GM23338 (cell line): ENCODE data around the gene C16orf87. TPM values are rescaled to one million over a fixed set of nuclear protein-coding genes. Genes with fewer than 3 reads are reported as not detected.

Experiments
- ATAC-seq: fragments of 200-7000 bp; cut with Tn5 transposase; 3 replicates; pipeline ENCODE4 v1.9.1; 2020
- DNase-seq: peaks from one replicate; pipeline ENCODE4 v3.0.0-alpha.2; 2015; ENCODE audit warnings: low spot score
- H2AFZ ChIP-seq: fragments of 200-600 bp; sonication (generic); 2 replicates; pipeline ENCODE4 v1.8.0; 2016; ENCODE audit warnings: antibody characterized with exemption, mild to moderate bottlenecking, moderate library complexity
- H3F3A ChIP-seq: fragments of 200-600 bp; sonication (generic); replicated peaks from 2 replicates; pipeline ENCODE4 v1.8.0; 2017; ENCODE audit warnings: antibody characterized with exemption, mixed run types, low read depth
- H3K27ac ChIP-seq: fragments of 200-600 bp; sonication (generic); 2 replicates; pipeline ENCODE4 v1.6.1; 2016; ENCODE audit warnings: low read depth
- H3K27me3 ChIP-seq: fragments of 200-600 bp; sonication (generic); 2 replicates; pipeline ENCODE4 v1.8.0; 2016; ENCODE audit warnings: mild to moderate bottlenecking, mixed run types, moderate library complexity; ENCODE audit not compliant: insufficient read depth
- H3K36me3 ChIP-seq: fragments of 200-600 bp; sonication (generic); 2 replicates; pipeline ENCODE4 v1.8.0; 2016; ENCODE audit warnings: mild to moderate bottlenecking; ENCODE audit not compliant: insufficient read depth
- H3K4me1 ChIP-seq: fragments of 200-600 bp; sonication (generic); 2 replicates; pipeline ENCODE4 v1.8.0; 2016; ENCODE audit warnings: mild to moderate bottlenecking, moderate library complexity; ENCODE audit not compliant: insufficient read depth
- H3K4me2 ChIP-seq: fragments of 200-600 bp; sonication (generic); 2 replicates; pipeline ENCODE4 v1.7.1; 2017; ENCODE audit warnings: mixed run types
- H3K4me3 ChIP-seq: fragments of 200-600 bp; sonication (generic); 2 replicates; pipeline ENCODE4 v1.6.1; 2016; ENCODE audit warnings: mixed run types
- H3K79me2 ChIP-seq: fragments of 200-600 bp; sonication (generic); replicated peaks from 2 replicates; pipeline ENCODE4 v1.8.0; 2017; ENCODE audit warnings: mild to moderate bottlenecking; ENCODE audit not compliant: insufficient read depth
- H3K9me2 ChIP-seq: fragments of 200-600 bp; sonication (generic); 2 replicates; pipeline ENCODE4 v1.8.0; 2017; ENCODE audit not compliant: insufficient read depth
- H4K20me1 ChIP-seq: fragments of 200-600 bp; sonication (generic); replicated peaks from 2 replicates; pipeline ENCODE4 v1.8.0; 2017; ENCODE audit warnings: mild to moderate bottlenecking; ENCODE audit not compliant: insufficient read depth
- H3K27ac Mint-ChIP-seq: 2 replicates; pipeline ENCODE4 v1.8.0; 2020; ENCODE audit warnings: inconsistent platforms, mild to moderate bottlenecking, moderate library complexity, mixed read lengths
- H3K27me3 Mint-ChIP-seq: 3 replicates; pipeline ENCODE4 v1.8.0; 2022; ENCODE audit warnings: low read depth, mild to moderate bottlenecking, moderate library complexity, mixed read lengths, inconsistent platforms; ENCODE audit not compliant: insufficient read depth, poor library complexity
- H3K36me3 Mint-ChIP-seq: 3 replicates; pipeline ENCODE4 v1.8.0; 2021; ENCODE audit warnings: low read depth, mild to moderate bottlenecking, inconsistent platforms, moderate library complexity, mixed read lengths
- H3K4me1 Mint-ChIP-seq: 3 replicates; pipeline ENCODE4 v1.8.0; 2020; ENCODE audit warnings: mild to moderate bottlenecking, inconsistent platforms, mixed read lengths
- H3K4me3 Mint-ChIP-seq: 3 replicates; pipeline ENCODE4 v1.8.0; 2021; ENCODE audit warnings: moderate library complexity, mild to moderate bottlenecking, inconsistent platforms, mixed read lengths
- H3K9me3 Mint-ChIP-seq: 3 replicates; pipeline ENCODE4 v1.8.0; 2020; ENCODE audit warnings: moderate library complexity, mild to moderate bottlenecking, inconsistent platforms, mixed read lengths
- EZH2 ChIP-seq: fragments of 200-600 bp; sonication (generic); IDR thresholded peaks from one replicate; pipeline ENCODE4 v1.8.0; 2017; ENCODE audit warnings: antibody characterized with exemption, mild to moderate bottlenecking, low read depth; ENCODE audit not compliant: unreplicated experiment
- EZH2phosphoT487 ChIP-seq: fragments of 200-600 bp; sonication (generic); IDR thresholded peaks from one replicate; pipeline ENCODE4 v1.8.1; 2018; ENCODE audit warnings: antibody characterized with exemption; ENCODE audit not compliant: unreplicated experiment
- JUNB ChIP-seq: IDR thresholded peaks from one replicate; pipeline ENCODE4 v1.6.1; 2016; ENCODE audit warnings: antibody characterized with exemption; ENCODE audit not compliant: unreplicated experiment
- NANOG ChIP-seq: IDR thresholded peaks from 2 replicates; pipeline ENCODE4 v1.6.1; 2016; ENCODE audit warnings: antibody characterized with exemption, borderline replicate concordance
- POLR2AphosphoS5 ChIP-seq: IDR thresholded peaks from 2 replicates; pipeline ENCODE4 v1.6.1; 2016; ENCODE audit warnings: antibody characterized with exemption, low read depth
- STAT1 ChIP-seq: IDR thresholded peaks from one replicate; pipeline ENCODE4 v1.6.1; 2016; ENCODE audit warnings: antibody characterized with exemption; ENCODE audit not compliant: unreplicated experiment
- ZNF114 ChIP-seq: fragments of 250-450 bp; sonication (Bioruptor Pico); IDR thresholded peaks from 2 replicates; pipeline ENCODE4 v1.5.0; 2020; ENCODE audit warnings: mild to moderate bottlenecking, moderate library complexity
- ZNF331 ChIP-seq: fragments of 250-450 bp; sonication (Bioruptor Pico); IDR thresholded peaks from 2 replicates; pipeline ENCODE4 v1.5.0; 2020; ENCODE audit warnings: low read depth, mild to moderate bottlenecking, moderate library complexity
- polyA plus RNA-seq: library from polyadenylated mRNA; unstranded; fragments of >200 nt; fragmentation: Nextera tagmentation; extraction: Ambion mirVana; gene quantifications from 2 replicates; pipeline ENCODE4 v1.2.1, GENCODE V29; 2016
- total RNA-seq: library from RNA; depleted of rRNA; stranded (reverse); fragments of >200 nt; shearing (Covaris generic); gene quantifications from 2 replicates; pipeline ENCODE4 v1.2.3, GENCODE V29; 2014
- TF ChIP-seq, protein P1 (sequence below), 2 experiments: fragments of 200-600 bp in 1 of 2; sonication (generic) in 1 of 2; conservative IDR thresholded peaks; 2 replicates each; pipeline versions ENCODE4 v1.5.1 to v1.6.1; 2016 to 2017; ENCODE audit warnings: antibody characterized with exemption in 2 of 2, low read depth in 2 of 2, mild to moderate bottlenecking in 2 of 2, moderate library complexity in 1 of 2
- TF ChIP-seq, protein P2 (sequence below): fragments of 250-450 bp; sonication (Bioruptor Pico); IDR thresholded peaks from 2 replicates; pipeline ENCODE4 v1.5.0; 2020; ENCODE audit warnings: mild to moderate bottlenecking, moderate library complexity
- TF ChIP-seq, protein P3 (sequence below): IDR thresholded peaks from 2 replicates; pipeline ENCODE4 v1.6.1; 2016; ENCODE audit warnings: antibody characterized with exemption

The C16orf87 gene
- total and polyA plus RNA-seq, 2 experiments from 2014 or later = 23.4 to 46.0 TPM

DNA sequence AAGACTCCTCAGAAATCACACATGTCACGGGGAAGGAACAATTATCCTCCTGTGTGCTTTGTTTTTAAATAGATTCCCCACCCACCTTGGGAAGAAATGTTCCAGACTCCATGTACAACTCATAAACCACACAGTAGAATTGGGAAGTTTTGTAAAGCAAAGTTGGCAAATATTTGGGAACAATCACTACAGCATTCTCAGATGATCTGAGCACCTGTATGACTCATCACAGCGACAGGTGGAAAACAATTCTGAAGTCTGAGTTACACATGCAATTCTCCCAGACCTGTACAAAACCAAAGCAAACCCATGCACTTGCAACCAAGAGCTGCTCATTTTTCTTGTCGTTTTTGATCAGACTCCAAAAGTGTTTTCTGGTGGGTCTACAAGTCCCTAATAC is 68.4 kb downstream of the C16orf87 start:
- Histone ChIP-seq H3K27ac (no peak overlapping the region), H4K20me1 (no peaks in the 10 kb centered on the region), H3K79me2 (no peaks in the 10 kb centered on the region), H3K4me3 (no peak overlapping the region), H3K27me3 (no peaks in the 10 kb centered on the region), H3F3A (no peaks in the 10 kb centered on the region), H3K9me2 (no peaks in the 10 kb centered on the region), H2AFZ (peak overlapping the region; percentile 43; the same call in 1 of the 2 replicates), H3K36me3 (no peaks in the 10 kb centered on the region), H3K4me1 (no peaks in the 10 kb centered on the region), H3K4me2 (no peak overlapping the region)
- peaks cover 9% of the 10 kb centered on the region for H3K4me1 Mint-ChIP-seq
- H3K27ac Mint-ChIP-seq = no peak overlapping the region
- no peaks in the 10 kb centered on the region; the same call in 2 of the 3 replicates for H3K9me3 Mint-ChIP-seq
- H3K27me3 Mint-ChIP-seq = peaks cover 4% of the 10 kb centered on the region
- no peak for ATAC-seq
- no peak for DNase-seq
- no peak for TF ChIP-seq JUNB
- no peak overlapping the region for H3K4me3 Mint-ChIP-seq
- H3K36me3 Mint-ChIP-seq = no peaks in the 10 kb centered on the region

DNA sequence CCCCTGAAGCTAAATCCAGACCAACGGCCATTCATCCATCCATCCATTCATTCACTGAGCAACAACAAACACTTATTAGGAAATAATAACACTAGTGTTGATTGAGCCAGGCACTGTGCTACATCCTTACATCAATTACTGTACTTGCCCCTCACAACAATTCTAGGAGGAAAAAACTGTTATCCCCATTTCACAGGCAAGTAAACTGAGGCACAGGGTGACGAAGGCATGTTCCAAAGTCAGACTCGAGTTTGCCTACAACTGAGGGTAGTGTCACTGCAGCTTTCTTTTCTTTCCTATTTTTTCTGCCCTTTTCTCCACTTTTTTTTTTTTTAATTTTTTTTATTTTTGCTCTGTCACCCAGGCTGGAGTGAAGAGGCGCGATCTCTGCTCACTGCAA is 71.7 kb downstream of the C16orf87 start:
- Histone ChIP-seq H3K4me3 (no peak overlapping the region), H3K4me1 (peaks cover 4% of the 10 kb centered on the region; the same call in 1 of the 2 replicates), H3F3A (no peaks in the 10 kb centered on the region), H3K4me2 (no peak overlapping the region), H3K27me3 (no peaks in the 10 kb centered on the region), H3K27ac (no peak overlapping the region), H2AFZ (no peak overlapping the region), H3K79me2 (no peaks in the 10 kb centered on the region), H4K20me1 (no peaks in the 10 kb centered on the region), H3K9me2 (no peaks in the 10 kb centered on the region), H3K36me3 (no peaks in the 10 kb centered on the region)
- Mint-ChIP-seq H3K36me3 (no peaks in the 10 kb centered on the region), H3K27me3 (peaks cover 12% of the 10 kb centered on the region), H3K9me3 (no peaks in the 10 kb centered on the region; the same call in 2 of the 3 replicates), H3K27ac (no peak overlapping the region), H3K4me3 (no peak overlapping the region), H3K4me1 (peaks cover 17% of the 10 kb centered on the region)
- ATAC-seq (no peak), DNase-seq (no peak)
- TF ChIP-seq, protein P1, sequence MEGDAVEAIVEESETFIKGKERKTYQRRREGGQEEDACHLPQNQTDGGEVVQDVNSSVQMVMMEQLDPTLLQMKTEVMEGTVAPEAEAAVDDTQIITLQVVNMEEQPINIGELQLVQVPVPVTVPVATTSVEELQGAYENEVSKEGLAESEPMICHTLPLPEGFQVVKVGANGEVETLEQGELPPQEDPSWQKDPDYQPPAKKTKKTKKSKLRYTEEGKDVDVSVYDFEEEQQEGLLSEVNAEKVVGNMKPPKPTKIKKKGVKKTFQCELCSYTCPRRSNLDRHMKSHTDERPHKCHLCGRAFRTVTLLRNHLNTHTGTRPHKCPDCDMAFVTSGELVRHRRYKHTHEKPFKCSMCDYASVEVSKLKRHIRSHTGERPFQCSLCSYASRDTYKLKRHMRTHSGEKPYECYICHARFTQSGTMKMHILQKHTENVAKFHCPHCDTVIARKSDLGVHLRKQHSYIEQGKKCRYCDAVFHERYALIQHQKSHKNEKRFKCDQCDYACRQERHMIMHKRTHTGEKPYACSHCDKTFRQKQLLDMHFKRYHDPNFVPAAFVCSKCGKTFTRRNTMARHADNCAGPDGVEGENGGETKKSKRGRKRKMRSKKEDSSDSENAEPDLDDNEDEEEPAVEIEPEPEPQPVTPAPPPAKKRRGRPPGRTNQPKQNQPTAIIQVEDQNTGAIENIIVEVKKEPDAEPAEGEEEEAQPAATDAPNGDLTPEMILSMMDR (conservative IDR thresholded peaks at IDR 0.05; ENCODE audit: low read depth in 2 of 2) = no peak
- TF ChIP-seq POLR2AphosphoS5 (no peak), NANOG (no peak), JUNB (no peak), EZH2 (no peak), STAT1 (no peak), ZNF114 (CRISPR knock-in tag) (no peak), EZH2phosphoT487 (no peak), ZNF331 (no peak)
- TF ChIP-seq, protein P2, sequence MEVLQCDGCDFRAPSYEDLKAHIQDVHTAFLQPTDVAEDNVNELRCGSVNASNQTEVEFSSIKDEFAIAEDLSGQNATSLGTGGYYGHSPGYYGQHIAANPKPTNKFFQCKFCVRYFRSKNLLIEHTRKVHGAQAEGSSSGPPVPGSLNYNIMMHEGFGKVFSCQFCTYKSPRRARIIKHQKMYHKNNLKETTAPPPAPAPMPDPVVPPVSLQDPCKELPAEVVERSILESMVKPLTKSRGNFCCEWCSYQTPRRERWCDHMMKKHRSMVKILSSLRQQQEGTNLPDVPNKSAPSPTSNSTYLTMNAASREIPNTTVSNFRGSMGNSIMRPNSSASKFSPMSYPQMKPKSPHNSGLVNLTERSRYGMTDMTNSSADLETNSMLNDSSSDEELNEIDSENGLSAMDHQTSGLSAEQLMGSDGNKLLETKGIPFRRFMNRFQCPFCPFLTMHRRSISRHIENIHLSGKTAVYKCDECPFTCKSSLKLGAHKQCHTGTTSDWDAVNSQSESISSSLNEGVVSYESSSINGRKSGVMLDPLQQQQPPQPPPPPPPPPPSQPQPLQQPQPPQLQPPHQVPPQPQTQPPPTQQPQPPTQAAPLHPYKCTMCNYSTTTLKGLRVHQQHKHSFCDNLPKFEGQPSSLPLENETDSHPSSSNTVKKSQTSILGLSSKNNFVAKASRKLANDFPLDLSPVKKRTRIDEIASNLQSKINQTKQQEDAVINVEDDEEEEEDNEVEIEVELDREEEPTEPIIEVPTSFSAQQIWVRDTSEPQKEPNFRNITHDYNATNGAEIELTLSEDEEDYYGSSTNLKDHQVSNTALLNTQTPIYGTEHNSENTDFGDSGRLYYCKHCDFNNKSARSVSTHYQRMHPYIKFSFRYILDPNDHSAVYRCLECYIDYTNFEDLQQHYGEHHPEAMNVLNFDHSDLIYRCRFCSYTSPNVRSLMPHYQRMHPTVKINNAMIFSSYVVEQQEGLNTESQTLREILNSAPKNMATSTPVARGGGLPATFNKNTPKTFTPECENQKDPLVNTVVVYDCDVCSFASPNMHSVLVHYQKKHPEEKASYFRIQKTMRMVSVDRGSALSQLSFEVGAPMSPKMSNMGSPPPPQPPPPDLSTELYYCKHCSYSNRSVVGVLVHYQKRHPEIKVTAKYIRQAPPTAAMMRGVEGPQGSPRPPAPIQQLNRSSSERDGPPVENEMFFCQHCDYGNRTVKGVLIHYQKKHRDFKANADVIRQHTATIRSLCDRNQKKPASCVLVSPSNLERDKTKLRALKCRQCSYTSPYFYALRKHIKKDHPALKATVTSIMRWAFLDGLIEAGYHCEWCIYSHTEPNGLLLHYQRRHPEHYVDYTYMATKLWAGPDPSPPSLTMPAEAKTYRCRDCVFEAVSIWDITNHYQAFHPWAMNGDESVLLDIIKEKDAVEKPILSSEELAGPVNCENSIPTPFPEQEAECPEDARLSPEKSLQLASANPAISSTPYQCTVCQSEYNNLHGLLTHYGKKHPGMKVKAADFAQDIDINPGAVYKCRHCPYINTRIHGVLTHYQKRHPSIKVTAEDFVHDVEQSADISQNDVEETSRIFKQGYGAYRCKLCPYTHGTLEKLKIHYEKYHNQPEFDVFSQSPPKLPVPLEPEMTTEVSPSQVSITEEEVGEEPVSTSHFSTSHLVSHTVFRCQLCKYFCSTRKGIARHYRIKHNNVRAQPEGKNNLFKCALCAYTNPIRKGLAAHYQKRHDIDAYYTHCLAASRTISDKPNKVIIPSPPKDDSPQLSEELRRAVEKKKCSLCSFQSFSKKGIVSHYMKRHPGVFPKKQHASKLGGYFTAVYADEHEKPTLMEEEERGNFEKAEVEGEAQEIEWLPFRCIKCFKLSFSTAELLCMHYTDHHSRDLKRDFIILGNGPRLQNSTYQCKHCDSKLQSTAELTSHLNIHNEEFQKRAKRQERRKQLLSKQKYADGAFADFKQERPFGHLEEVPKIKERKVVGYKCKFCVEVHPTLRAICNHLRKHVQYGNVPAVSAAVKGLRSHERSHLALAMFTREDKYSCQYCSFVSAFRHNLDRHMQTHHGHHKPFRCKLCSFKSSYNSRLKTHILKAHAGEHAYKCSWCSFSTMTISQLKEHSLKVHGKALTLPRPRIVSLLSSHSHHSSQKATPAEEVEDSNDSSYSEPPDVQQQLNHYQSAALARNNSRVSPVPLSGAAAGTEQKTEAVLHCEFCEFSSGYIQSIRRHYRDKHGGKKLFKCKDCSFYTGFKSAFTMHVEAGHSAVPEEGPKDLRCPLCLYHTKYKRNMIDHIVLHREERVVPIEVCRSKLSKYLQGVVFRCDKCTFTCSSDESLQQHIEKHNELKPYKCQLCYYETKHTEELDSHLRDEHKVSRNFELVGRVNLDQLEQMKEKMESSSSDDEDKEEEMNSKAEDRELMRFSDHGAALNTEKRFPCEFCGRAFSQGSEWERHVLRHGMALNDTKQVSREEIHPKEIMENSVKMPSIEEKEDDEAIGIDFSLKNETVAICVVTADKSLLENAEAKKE (CRISPR knock-in tag) = no peak
- TF ChIP-seq, protein P3, sequence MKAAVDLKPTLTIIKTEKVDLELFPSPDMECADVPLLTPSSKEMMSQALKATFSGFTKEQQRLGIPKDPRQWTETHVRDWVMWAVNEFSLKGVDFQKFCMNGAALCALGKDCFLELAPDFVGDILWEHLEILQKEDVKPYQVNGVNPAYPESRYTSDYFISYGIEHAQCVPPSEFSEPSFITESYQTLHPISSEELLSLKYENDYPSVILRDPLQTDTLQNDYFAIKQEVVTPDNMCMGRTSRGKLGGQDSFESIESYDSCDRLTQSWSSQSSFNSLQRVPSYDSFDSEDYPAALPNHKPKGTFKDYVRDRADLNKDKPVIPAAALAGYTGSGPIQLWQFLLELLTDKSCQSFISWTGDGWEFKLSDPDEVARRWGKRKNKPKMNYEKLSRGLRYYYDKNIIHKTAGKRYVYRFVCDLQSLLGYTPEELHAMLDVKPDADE = no peak
